Body of pancreas (tissue), 4 donors: Measurements from ENCODE around the gene SOX18.

Experiments
- POLR2A ChIP-seq, 3 donors: fragments of 450-650 bp; IDR thresholded peaks; one replicate each; pipeline ENCODE4 v1.6.1; 2016; ENCODE audit warnings: antibody characterized with exemption in 3 of 3, mild to moderate bottlenecking in 2 of 3
- TF ChIP-seq, protein P1 (sequence below), 7 experiments: fragments of 450-650 bp in 4 of 7; fragments of 200-600 bp in 3 of 7; sonication (generic) in 3 of 7; IDR thresholded peaks; one replicate each; pipeline ENCODE4 v1.5.1; 2016 to 2019; ENCODE audit warnings: antibody characterized with exemption in 7 of 7

DNA sequence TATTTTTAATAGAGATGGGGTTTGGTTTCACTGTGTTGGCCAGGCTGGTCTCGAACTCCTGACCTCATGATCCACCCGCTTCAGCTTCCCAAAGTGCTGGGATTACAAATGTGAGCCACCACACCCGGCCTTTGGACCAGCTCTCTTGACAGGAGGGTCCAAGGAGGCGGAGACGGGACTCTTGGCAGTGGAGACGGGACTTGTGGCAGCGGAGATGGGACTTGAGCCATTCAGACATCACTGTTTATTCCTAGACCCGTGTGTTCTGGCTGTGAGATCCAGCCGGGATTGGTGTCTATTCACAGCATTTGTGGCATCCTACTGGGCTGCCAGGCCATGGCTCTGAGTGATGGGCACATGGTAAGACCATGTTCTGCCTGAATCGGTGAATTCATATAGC, 42.9 kb downstream of the SOX18 start:
- TF ChIP-seq, protein P1, sequence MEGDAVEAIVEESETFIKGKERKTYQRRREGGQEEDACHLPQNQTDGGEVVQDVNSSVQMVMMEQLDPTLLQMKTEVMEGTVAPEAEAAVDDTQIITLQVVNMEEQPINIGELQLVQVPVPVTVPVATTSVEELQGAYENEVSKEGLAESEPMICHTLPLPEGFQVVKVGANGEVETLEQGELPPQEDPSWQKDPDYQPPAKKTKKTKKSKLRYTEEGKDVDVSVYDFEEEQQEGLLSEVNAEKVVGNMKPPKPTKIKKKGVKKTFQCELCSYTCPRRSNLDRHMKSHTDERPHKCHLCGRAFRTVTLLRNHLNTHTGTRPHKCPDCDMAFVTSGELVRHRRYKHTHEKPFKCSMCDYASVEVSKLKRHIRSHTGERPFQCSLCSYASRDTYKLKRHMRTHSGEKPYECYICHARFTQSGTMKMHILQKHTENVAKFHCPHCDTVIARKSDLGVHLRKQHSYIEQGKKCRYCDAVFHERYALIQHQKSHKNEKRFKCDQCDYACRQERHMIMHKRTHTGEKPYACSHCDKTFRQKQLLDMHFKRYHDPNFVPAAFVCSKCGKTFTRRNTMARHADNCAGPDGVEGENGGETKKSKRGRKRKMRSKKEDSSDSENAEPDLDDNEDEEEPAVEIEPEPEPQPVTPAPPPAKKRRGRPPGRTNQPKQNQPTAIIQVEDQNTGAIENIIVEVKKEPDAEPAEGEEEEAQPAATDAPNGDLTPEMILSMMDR (IDR thresholded peaks at IDR 0.05), result no peak
- no peak for TF ChIP-seq POLR2A (IDR thresholded peaks at IDR 0.05)
